Esophagus (tissue), 2 donors: ENCODE measurements around the gene CALML5. TPM values are rescaled to one million over a fixed set of nuclear protein-coding genes. Genes with fewer than 3 reads are reported as not detected.

Experiments
- H3K27ac ChIP-seq, 2 donors: one replicate each; pipeline ENCODE4 v1.5.1; 2013; ENCODE audit warnings: low read depth in 2 of 2, mild to moderate bottlenecking in 2 of 2, inconsistent platforms in 1 of 2, low read length in 1 of 2, moderate library complexity in 1 of 2
- H3K27me3 ChIP-seq, 2 donors: one replicate each; pipeline ENCODE4 v1.6.1; 2013; ENCODE audit warnings: low read length in 2 of 2, control low read depth in 1 of 2, mild to moderate bottlenecking in 1 of 2; ENCODE audit not compliant: insufficient read depth in 2 of 2, control insufficient read depth in 1 of 2
- H3K36me3 ChIP-seq, 2 donors: one replicate each; pipeline ENCODE4 v1.6.1; 2013; ENCODE audit warnings: low read length in 1 of 2; ENCODE audit not compliant: control insufficient read depth in 2 of 2, insufficient read depth in 2 of 2
- H3K4me1 ChIP-seq, 2 donors: one replicate each; pipeline ENCODE4 v1.6.1; 2013; ENCODE audit warnings: low read length in 1 of 2; ENCODE audit not compliant: control insufficient read depth in 2 of 2, insufficient read depth in 2 of 2
- H3K4me3 ChIP-seq, 2 donors: one replicate each; pipeline ENCODE4 v1.5.1; 2013; ENCODE audit warnings: low read length in 2 of 2, mild to moderate bottlenecking in 2 of 2, low read depth in 1 of 2, moderate library complexity in 1 of 2
- H3K9me3 ChIP-seq, 2 donors: one replicate each; pipeline ENCODE4 v1.6.1; 2013; ENCODE audit warnings: mild to moderate bottlenecking in 2 of 2, low read depth in 1 of 2, low read length in 1 of 2, moderate library complexity in 1 of 2; ENCODE audit not compliant: control insufficient read depth in 2 of 2, insufficient read depth in 1 of 2
- WGBS, 2 donors: extraction: QIAGEN DNeasy Blood & Tissue Kit; methylation state at CpG; one replicate each; pipeline ENCODE4 v1.1.7; 2013; 5-methylcytosine and 5-hydroxymethylcytosine counted together
- polyA plus RNA-seq, 2 donors: library from polyadenylated mRNA; stranded (reverse); fragments of 200-250 nt; gene quantifications; one replicate each; pipeline ENCODE4 v1.2.3, GENCODE V29; 2013
- donor health status: healthy with polysubstance abuse.
- donor health status: Bipolar disorder and iron deficiency.

CALML5 gene
- polyA plus RNA-seq, 2 donors = 75.9 to 185 TPM

DNA sequence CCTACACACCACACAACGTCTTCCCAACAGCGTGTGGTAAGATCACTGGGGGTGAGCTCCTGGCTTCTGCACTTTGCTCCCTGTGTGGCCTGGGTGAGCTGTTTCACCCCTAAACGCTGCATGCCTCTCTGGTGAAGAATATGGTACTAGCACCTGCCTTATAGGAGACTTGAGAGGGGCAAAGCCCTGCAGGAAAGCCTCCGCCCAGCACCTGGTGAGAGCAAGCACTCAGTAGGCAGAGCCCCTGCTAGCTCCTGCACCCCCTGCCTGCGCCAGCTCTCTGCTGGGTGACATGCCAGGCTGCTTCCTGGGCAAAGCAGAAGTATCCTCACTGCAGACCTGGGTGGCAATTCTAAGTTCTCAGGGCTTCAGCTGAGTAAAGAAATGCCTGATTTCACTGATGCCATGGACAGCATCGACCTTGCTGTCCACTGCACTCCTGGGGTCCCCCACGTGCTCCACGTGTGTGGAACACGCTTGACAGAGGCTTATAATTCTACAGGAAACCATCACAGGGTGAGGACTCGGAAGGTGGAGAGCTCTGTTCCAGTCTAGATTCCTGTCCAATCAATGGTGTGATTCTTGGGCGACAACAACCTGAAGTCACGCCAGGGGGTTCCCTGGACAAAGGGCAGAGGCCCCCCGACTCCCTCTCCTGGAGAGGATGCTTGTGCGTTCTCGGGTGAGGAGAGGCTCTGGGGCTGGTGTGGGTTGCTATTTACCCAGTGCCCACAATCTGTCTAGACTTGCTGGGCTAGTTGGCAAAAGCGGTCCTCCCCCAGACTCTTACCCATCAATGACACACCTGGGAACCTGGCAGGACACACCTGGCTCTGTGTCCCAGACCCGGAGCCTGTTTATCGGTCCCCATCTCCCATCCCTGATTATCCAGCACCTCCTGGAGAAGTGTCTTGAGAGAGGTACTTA is 5.0 kb upstream of the CALML5 start:
- Histone ChIP-seq H3K4me1 (peaks cover 23 to 67% of the 10 kb centered on the region in 2 donors), H3K4me3 (no peak overlapping the region), H3K9me3 (no peaks in the 10 kb centered on the region), H3K27me3 (no peaks in the 10 kb centered on the region), H3K27ac (peak overlapping the region; percentile 76 to 89), H3K36me3 (no peaks in the 10 kb centered on the region)
- WGBS, 2 donors = 54 to 55% methylated on average over 18 of the region's 18 CpGs

DNA sequence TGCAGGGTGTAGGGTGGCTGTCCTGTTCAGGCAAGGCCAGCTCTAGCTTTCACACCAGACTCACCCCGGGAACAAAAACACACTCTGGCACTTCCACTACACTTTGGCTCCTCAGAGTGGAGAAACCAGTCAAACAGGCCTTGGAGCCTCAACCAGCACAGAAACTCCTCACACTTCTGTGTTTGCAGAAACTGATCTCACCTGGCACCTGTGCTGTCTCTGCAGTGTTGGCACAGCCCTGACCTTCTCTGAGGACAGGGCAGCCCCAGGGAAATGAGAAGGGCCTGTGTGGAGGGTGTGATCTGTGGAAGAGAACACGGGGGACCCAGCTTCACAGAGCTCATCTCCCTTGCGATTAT is 4.1 kb upstream of the CALML5 start:
- WGBS, 2 donors = 47 to 50% methylated on average over 3 of the region's 3 CpGs
- Histone ChIP-seq H3K27ac (peak overlapping the region; percentile 76 to 89), H3K36me3 (no peaks in the 10 kb centered on the region), H3K27me3 (no peaks in the 10 kb centered on the region), H3K4me1 (peaks cover 29 to 69% of the 10 kb centered on the region in 2 donors), H3K4me3 (no peak overlapping the region), H3K9me3 (no peaks in the 10 kb centered on the region)

- Histone ChIP-seq H3K27ac (peak overlapping the region; percentile 25 to 80), H3K9me3 (no peaks in the 10 kb centered on the region), H3K4me1 (peaks cover 29 to 68% of the 10 kb centered on the region in 2 donors), H3K4me3 (no peak overlapping the region), H3K36me3 (no peaks in the 10 kb centered on the region), H3K27me3 (no peaks in the 10 kb centered on the region)
- 68 to 72% methylated on average over 13 to 14 of the region's 14 CpGs for WGBS, 2 donors
These were observed 3.5 kb upstream of the CALML5 start for GRCh38 chr10:5502571-5503476.

GRCh38 chr10:5502061-5502521 is 2.7 kb upstream of the CALML5 start:
- H3K9me3 ChIP-seq = no peaks in the 10 kb centered on the region
- no peaks in the 10 kb centered on the region for H3K36me3 ChIP-seq
- H3K4me3 ChIP-seq = no peak overlapping the region
- H3K27ac ChIP-seq = peak overlapping the region; percentile 20 to 25
- H3K4me1 ChIP-seq = peaks cover 25 to 66% of the 10 kb centered on the region in 2 donors
- no peaks in the 10 kb centered on the region for H3K27me3 ChIP-seq
- 66 to 71% methylated on average over 12 of the region's 12 CpGs for WGBS, 2 donors

- Histone ChIP-seq H3K4me3 (no peak overlapping the region), H3K9me3 (no peaks in the 10 kb centered on the region), H3K36me3 (no peaks in the 10 kb centered on the region), H3K4me1 (peaks cover 18 to 58% of the 10 kb centered on the region in 2 donors), H3K27ac (peak overlapping the region in 1 of 2 donors; percentile 50), H3K27me3 (no peaks in the 10 kb centered on the region)
- 88% methylated on average over 5 of the region's 5 CpGs for WGBS, 2 donors
These were observed 1.5 kb upstream of the CALML5 start for GRCh38 chr10:5500910-5501309.

DNA sequence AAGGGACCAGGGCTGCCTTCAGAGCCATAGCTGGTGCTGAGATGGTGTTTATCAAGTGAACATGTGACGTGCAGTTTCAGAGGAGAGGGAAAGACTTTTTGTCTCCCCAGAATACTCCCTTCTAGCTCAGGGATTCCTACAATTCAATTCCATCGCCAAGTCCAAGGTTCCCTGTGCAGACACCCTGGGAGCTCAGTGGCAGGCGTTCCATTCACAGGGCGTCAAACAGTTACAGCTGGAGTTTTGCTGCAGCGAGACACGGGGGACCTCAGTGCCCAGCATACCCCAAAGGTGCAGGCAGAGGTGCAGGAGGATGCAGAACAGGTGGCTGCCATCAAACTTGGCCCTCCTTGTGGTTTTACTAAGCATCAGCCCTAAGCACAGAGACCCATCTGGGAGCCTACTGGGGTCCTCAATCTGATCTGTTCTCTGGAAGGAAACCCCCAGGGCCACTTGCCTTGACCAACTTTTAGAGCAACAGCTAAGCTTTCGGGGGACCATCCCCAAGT is 846 bp upstream of the CALML5 start:
- H3K27ac ChIP-seq = no peak overlapping the region
- no peaks in the 10 kb centered on the region for H3K27me3 ChIP-seq
- H3K9me3 ChIP-seq = no peaks in the 10 kb centered on the region
- no peaks in the 10 kb centered on the region for H3K36me3 ChIP-seq
- peaks cover 18 to 56% of the 10 kb centered on the region in 2 donors for H3K4me1 ChIP-seq
- WGBS, 2 donors = 88 to 92% methylated on average over 7 of the region's 7 CpGs
- H3K4me3 ChIP-seq = no peak overlapping the region

DNA sequence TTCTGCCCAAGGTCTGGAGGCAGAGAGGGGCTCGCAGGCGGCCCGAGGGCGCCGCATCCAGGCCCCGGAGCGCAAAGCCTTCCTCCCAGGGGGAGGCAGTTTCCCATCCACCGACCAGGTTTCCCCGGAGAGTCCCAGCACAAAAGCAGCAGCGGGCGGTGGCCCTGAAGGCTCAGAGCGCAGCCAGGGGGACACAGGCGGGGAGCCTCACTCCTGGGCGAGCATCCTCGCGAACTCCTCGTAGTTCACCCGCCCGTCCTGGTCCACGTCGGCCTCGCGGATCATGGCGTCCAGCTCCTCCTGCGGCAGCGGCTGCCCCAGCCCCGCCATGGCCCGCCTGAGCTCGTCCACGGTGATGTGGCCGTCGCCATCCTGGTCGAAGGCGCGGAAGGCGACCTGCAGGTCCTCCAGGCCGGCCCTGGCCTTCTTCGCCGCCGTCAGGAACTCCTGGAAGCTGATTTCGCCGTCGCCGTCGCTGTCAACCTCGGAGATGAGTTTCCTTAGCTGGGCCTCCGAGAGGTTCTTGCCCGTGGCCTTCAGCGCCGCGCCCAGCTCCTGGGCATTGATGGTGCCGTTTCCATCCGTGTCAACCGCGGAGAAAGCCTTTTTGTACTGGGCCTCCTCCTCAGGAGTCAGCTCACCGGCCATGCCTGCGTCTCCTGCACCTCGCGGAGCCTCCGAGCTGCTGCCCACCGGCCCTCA is 428 bp downstream of the CALML5 start:
- whole genome bisulfite sequencing, 2 donors = 92% methylated on average over 61 of the region's 61 CpGs
- Histone ChIP-seq H3K9me3 (no peaks in the 10 kb centered on the region), H3K27me3 (no peaks in the 10 kb centered on the region), H3K4me1 (peaks cover 15 to 49% of the 10 kb centered on the region in 2 donors), H3K36me3 (no peaks in the 10 kb centered on the region), H3K27ac (no peak overlapping the region), H3K4me3 (peak overlapping the region in 1 of 2 donors; percentile 13)

DNA sequence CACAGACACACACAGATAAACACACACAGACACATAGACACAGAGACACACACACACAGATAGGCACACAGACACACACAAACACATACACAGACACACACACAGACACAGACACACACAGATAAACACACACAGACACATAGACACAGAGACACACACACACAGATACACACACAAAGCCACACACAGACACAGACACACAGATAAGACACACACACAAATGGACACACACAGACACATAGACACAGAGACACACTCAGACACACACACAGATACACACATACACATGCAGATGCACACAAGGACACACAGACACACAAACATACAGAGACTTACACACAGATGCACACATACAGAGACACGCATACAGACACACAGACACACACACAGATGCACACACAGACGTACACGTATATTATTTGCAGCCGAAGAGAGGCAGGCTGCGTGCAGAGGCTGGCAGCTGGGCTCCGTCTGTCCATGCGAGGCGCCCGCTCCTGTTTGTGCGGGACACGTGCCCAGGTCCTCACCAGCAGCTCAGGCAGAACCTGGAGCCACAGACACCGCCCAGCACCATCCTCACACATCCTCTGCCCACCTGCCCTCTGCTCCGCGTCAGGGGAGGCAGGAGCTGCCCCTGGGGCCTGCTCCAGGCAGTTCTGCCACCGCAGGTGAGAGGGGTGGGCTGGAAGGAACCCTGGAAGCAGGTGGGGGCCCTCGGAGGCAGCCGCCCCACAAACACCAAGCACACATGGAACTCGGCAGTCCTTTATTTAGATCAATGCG is 1.2 kb downstream of the CALML5 start:
- H3K4me1 ChIP-seq = peaks cover 15 to 44% of the 10 kb centered on the region in 2 donors
- H3K4me3 ChIP-seq = peak overlapping the region in 1 of 2 donors; percentile 13
- WGBS, 2 donors = 78 to 86% methylated on average over 19 of the region's 19 CpGs
- no peaks in the 10 kb centered on the region for H3K27me3 ChIP-seq
- H3K27ac ChIP-seq = no peak overlapping the region
- no peaks in the 10 kb centered on the region for H3K9me3 ChIP-seq
- no peaks in the 10 kb centered on the region for H3K36me3 ChIP-seq
